Gastrocnemius medialis (tissue), 4 donors: ENCODE measurements around the gene ATXN7. TPM values are rescaled to one million over a fixed set of nuclear protein-coding genes. Genes with fewer than 3 reads are reported as not detected.
A peak's percentile ranks its signal among the peaks of the same experiment; 100 is the strongest.

Experiments used
- ATAC-seq, 2 donors: fragments of 150-250 bp; one replicate each; pipeline ENCODE4 v1.9.1; 2016
- DNase-seq, 2 donors: peaks; one replicate each; pipeline ENCODE4 v3.0.0-alpha.2; 2019
- H3K27ac ChIP-seq, 4 donors: fragments of 200-600 bp; sonication (generic); 1 replicate in 1 of 4; 2 replicates in 3 of 4; pipeline ENCODE4 v1.5.1; 2016 to 2018; ENCODE audit warnings: mild to moderate bottlenecking in 2 of 4, moderate library complexity in 1 of 4
- H3K27me3 ChIP-seq, 3 donors: fragments of 200-600 bp; sonication (generic) in 2 of 3; 1 replicate in 1 of 3; 2 replicates in 2 of 3; pipeline versions ENCODE4 v1.5.1 to v1.6.0; 2016 to 2019; ENCODE audit warnings: mild to moderate bottlenecking in 1 of 3, moderate library complexity in 1 of 3
- H3K36me3 ChIP-seq, 2 donors: fragments of 200-600 bp; sonication (generic) in 1 of 2; one replicate each; pipeline ENCODE4 v1.5.1; 2017 to 2018
- H3K4me1 ChIP-seq, 2 donors: fragments of 200-600 bp; sonication (generic) in 1 of 2; one replicate each; pipeline ENCODE4 v1.5.1; 2016 to 2017; ENCODE audit warnings: mild to moderate bottlenecking in 2 of 2
- H3K4me3 ChIP-seq, 4 donors: fragments of 200-600 bp; sonication (generic) in 3 of 4; 1 replicate in 1 of 4; 2 replicates in 3 of 4; pipeline ENCODE4 v1.5.1; 2016 to 2019; ENCODE audit warnings: mild to moderate bottlenecking in 2 of 4
- H3K9me3 ChIP-seq, 3 donors: fragments of 200-600 bp; sonication (generic) in 2 of 3; 1 replicate in 1 of 3; 2 replicates in 2 of 3; pipeline ENCODE4 v1.5.1; 2016 to 2019
- POLR2A ChIP-seq, 2 donors: fragments of 450-650 bp; IDR thresholded peaks; one replicate each; pipeline ENCODE4 v1.6.1; 2017; ENCODE audit warnings: antibody characterized with exemption in 2 of 2, mild to moderate bottlenecking in 2 of 2, moderate library complexity in 2 of 2
- in situ Hi-C, 4 donors: fragments of 200-750 bp; cut with MboI; loops; one replicate each; pipeline versions ENCODE4 v1.15.0 to v1.8.0; 2017; ENCODE audit warnings: low sequenced_read_pairs in 4 of 4
- intact Hi-C: fragments of 100-400 bp; cut with DNase I; formaldehyde crosslinking; loops from one replicate; pipeline ENCODE4 v1.15.1; 2023; ENCODE audit warnings: low total_unique reads
- total RNA-seq, 4 donors: library from RNA; depleted of rRNA; stranded (reverse); fragments of >200 nt; gene quantifications; one replicate each; pipeline versions ENCODE4 v1.1.0 to v1.2.3, GENCODE V29; 2016
- TF ChIP-seq, protein P1 (sequence below), 5 experiments: fragments of 450-650 bp in 3 of 5; fragments of 200-600 bp in 2 of 5; sonication (generic) in 2 of 5; IDR thresholded peaks in 4 of 5; conservative IDR thresholded peaks in 1 of 5; 1 replicate in 4 of 5; 2 replicates in 1 of 5; pipeline ENCODE4 v1.5.1; 2016 to 2019; ENCODE audit warnings: antibody characterized with exemption in 5 of 5, mild to moderate bottlenecking in 3 of 5, moderate library complexity in 3 of 5

The ATXN7 gene
- total RNA-seq, 4 donors from 2014 or later = 14.5 to 27.4 (median 23.7) TPM

DNA sequence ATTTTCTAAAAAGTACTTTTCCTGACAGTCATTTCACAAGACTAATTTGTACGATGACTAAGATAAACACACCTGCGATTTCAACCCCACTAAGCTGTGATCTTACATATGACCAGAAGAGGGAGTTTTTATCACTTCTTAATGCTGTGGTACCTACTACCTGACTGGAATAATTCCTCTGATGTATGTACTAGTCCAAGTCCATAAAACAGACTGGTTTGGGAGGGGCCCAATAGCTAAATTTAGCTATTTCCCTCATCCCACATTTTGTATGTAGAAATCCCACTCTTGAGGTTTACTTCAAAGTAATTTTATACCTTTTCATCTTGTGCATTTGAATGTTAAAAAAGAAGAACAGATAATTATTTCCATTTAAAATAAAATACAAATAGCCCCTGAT is 98.2 kb downstream of the ATXN7 start:
- H3K9me3 ChIP-seq = no peaks in the 10 kb centered on the region
- peak overlapping the region; percentile 21 to 79 (median 57) for H3K27ac ChIP-seq
- TF ChIP-seq POLR2A (IDR thresholded peaks at IDR 0.05) = no peak
- TF ChIP-seq, protein P1, sequence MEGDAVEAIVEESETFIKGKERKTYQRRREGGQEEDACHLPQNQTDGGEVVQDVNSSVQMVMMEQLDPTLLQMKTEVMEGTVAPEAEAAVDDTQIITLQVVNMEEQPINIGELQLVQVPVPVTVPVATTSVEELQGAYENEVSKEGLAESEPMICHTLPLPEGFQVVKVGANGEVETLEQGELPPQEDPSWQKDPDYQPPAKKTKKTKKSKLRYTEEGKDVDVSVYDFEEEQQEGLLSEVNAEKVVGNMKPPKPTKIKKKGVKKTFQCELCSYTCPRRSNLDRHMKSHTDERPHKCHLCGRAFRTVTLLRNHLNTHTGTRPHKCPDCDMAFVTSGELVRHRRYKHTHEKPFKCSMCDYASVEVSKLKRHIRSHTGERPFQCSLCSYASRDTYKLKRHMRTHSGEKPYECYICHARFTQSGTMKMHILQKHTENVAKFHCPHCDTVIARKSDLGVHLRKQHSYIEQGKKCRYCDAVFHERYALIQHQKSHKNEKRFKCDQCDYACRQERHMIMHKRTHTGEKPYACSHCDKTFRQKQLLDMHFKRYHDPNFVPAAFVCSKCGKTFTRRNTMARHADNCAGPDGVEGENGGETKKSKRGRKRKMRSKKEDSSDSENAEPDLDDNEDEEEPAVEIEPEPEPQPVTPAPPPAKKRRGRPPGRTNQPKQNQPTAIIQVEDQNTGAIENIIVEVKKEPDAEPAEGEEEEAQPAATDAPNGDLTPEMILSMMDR (IDR thresholded peaks at IDR 0.05 in 4 of 5, conservative IDR thresholded peaks at IDR 0.05 in 1 of 5) = peak; percentile 64 to 81 (median 66)
- ATAC-seq (peak; percentile 70 to 76), DNase-seq (peak in 1 of 2 donors; percentile 6)
- peaks cover 31 to 54% of the 10 kb centered on the region in 2 donors for H3K4me1 ChIP-seq
- no peaks in the 10 kb centered on the region for H3K36me3 ChIP-seq
- intact Hi-C loops = loop anchor here (1.0 to 2.0 kb wide), 2 partner anchors 31 to 61 kb away; partner anchors contain the start of gene PSMD6
- in situ Hi-C loops = no loop called here
- no peaks in the 10 kb centered on the region for H3K27me3 ChIP-seq
- no peak overlapping the region for H3K4me3 ChIP-seq

- Histone ChIP-seq H3K4me1 (peaks cover 47 to 70% of the 10 kb centered on the region in 2 donors), H3K4me3 (no peak overlapping the region), H3K9me3 (no peaks in the 10 kb centered on the region), H3K27ac (no peak overlapping the region), H3K36me3 (no peaks in the 10 kb centered on the region), H3K27me3 (no peaks in the 10 kb centered on the region)
- TF ChIP-seq POLR2A (IDR thresholded peaks at IDR 0.05) = no peak
- TF ChIP-seq, protein P1 (IDR thresholded peaks at IDR 0.05 in 4 of 5, conservative IDR thresholded peaks at IDR 0.05 in 1 of 5) = no peak
- DNase-seq (no peak), ATAC-seq (no peak)
- intact Hi-C loops = no loop called here
- in situ Hi-C loops = no loop called here
Measured at GRCh38 chr3:63963496-63963895, 99.8 kb downstream of the ATXN7 start.

DNA sequence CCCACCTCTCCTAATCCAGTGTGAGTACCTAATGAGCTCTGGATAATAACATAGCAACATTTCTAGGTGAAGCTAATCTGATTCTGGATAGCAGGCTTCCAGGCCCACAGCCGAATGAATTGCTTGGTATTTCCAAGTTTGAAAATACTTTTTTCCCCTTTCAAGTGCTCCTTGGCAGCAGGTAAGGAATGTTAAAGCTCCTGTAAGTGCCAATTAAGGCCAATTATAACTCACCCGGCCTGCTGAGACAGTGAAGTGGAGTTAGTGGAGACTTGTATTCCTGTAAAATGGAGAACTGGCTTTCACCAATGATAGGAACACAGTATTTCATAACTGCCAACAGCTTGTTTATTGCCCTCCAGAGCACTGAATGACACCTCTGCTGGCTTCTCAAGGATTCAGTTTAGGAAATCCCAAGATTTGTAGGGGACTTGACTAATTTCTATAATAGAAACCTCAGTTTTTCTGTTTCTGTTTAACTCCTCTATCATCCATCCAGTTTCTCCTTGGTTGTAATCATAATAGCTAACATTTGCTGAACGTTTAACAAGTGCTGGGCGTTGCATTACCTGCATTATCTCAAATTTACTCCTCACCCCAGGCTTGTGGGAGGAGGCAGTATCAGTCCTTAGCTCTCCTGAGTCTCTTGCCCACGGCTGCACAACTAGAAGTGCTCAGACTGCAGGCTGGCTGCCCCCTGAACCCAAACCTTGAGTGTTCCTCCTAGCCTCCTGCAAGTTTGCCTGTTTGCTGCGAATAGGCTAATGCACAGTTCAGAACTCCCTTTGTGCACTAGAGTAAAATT is 101.2 kb downstream of the ATXN7 start:
- Histone ChIP-seq H3K4me3 (no peak overlapping the region), H3K36me3 (no peaks in the 10 kb centered on the region), H3K9me3 (no peaks in the 10 kb centered on the region), H3K27ac (peak overlapping the region; percentile 11 to 43 (median 23)), H3K4me1 (peaks cover 52 to 71% of the 10 kb centered on the region in 2 donors), H3K27me3 (no peaks in the 10 kb centered on the region)
- DNase-seq = no peak
- in situ Hi-C loops (no loop called here), intact Hi-C loops (no loop called here)
- no peak for ATAC-seq
- TF ChIP-seq, protein P1 (IDR thresholded peaks at IDR 0.05 in 4 of 5, conservative IDR thresholded peaks at IDR 0.05 in 1 of 5) = no peak
- TF ChIP-seq POLR2A (IDR thresholded peaks at IDR 0.05) = no peak

DNA sequence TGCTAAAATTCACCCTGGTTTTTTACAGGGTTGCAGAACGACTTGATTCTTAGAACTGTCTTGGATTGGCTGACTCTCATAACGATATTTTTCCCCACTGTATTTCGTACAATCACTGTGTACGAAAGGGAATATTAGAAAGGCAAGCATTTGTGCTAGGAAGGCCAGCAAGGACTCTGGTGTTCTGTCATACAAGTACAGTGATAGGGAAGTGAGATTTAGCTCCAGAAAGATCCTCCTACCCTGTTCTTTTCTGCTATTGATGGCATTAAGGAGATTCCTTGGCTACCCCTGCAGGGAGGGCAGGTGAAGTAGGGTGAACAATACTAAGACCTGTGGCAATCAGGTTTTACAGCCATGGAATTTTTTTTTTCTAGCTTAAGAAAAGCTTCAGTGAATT is 102.3 kb downstream of the ATXN7 start:
- Histone ChIP-seq H3K4me3 (no peak overlapping the region), H3K4me1 (peaks cover 51 to 67% of the 10 kb centered on the region in 2 donors), H3K27ac (no peak overlapping the region), H3K36me3 (no peaks in the 10 kb centered on the region), H3K9me3 (no peaks in the 10 kb centered on the region), H3K27me3 (no peaks in the 10 kb centered on the region)
- no peak for ATAC-seq
- in situ Hi-C loops = no loop called here
- intact Hi-C loops = no loop called here
- DNase-seq = no peak
- no peak for TF ChIP-seq POLR2A (IDR thresholded peaks at IDR 0.05)
- TF ChIP-seq, protein P1 (IDR thresholded peaks at IDR 0.05 in 4 of 5, conservative IDR thresholded peaks at IDR 0.05 in 1 of 5) = no peak
